Measurements from ENCODE around the gene POLK. TPM values are rescaled to one million over a fixed set of nuclear protein-coding genes. Genes with fewer than 3 reads are reported as not detected.

The POLK gene
- total RNA-seq, 1 experiment from 2014 or later, result 34.9 TPM

- no peak overlapping the region for H3K27ac Mint-ChIP-seq (ENCODE audit: unreplicated experiment)
- DNase-seq, result no peak
- BruUV-seq (replicated peaks), result no TSS peak
- H3K4me1 Mint-ChIP-seq (ENCODE audit: low read depth, unreplicated experiment), result peaks cover 9% of the 10 kb centered on the region
- peaks cover 6% of the 10 kb centered on the region for H3K36me3 Mint-ChIP-seq (ENCODE audit: insufficient read depth, unreplicated experiment)
- H3K4me3 Mint-ChIP-seq (ENCODE audit: low read depth, unreplicated experiment), result no peak overlapping the region
- no peak for TF ChIP-seq CTCF (IDR thresholded peaks at IDR 0.05; ENCODE audit: unreplicated experiment)
- intact Hi-C loops (cut with micrococcal nuclease; ENCODE audit: unreplicated experiment), result no loop called here
- CTCF ChIA-PET, result no interaction called here
- H3K27me3 Mint-ChIP-seq (ENCODE audit: unreplicated experiment), result no peaks in the 10 kb centered on the region
- H3K9me3 Mint-ChIP-seq (ENCODE audit: low read depth, unreplicated experiment), result no peaks in the 10 kb centered on the region
These were observed 35.1 kb downstream of the POLK start for GRCh38 chr5:75546830-75547229.

DNA sequence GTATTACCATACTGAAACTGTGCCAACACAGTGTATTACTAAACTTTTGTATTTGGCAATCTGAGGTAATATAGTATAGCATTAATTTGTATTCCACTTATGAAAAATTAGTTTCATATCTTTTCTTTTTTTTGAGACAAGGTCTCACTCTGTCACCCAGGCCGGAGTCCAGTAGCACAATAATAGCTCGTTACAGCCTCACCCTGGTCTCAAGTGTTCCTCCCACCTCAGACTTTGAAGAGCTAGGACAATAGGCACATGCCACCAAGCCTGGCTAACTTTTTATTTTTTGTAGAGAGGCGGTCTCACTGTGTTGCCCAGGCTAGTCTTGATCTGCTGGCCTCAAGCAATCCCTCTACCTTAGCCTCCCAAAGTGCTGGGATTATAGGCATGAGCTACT lies 36.1 kb downstream of the POLK start:
- no peak overlapping the region for H3K27ac Mint-ChIP-seq (ENCODE audit: unreplicated experiment)
- H3K4me3 Mint-ChIP-seq (ENCODE audit: low read depth, unreplicated experiment), result no peak overlapping the region
- CTCF ChIA-PET, result no interaction called here
- H3K4me1 Mint-ChIP-seq (ENCODE audit: low read depth, unreplicated experiment), result peaks cover 9% of the 10 kb centered on the region
- intact Hi-C loops (cut with micrococcal nuclease; ENCODE audit: unreplicated experiment), result no loop called here
- no peaks in the 10 kb centered on the region for H3K27me3 Mint-ChIP-seq (ENCODE audit: unreplicated experiment)
- H3K36me3 Mint-ChIP-seq (ENCODE audit: insufficient read depth, unreplicated experiment), result peaks cover 6% of the 10 kb centered on the region
- TF ChIP-seq CTCF (IDR thresholded peaks at IDR 0.05; ENCODE audit: unreplicated experiment), result no peak
- no TSS peak for BruUV-seq (replicated peaks)
- DNase-seq, result no peak
- no peaks in the 10 kb centered on the region for H3K9me3 Mint-ChIP-seq (ENCODE audit: low read depth, unreplicated experiment)

DNA sequence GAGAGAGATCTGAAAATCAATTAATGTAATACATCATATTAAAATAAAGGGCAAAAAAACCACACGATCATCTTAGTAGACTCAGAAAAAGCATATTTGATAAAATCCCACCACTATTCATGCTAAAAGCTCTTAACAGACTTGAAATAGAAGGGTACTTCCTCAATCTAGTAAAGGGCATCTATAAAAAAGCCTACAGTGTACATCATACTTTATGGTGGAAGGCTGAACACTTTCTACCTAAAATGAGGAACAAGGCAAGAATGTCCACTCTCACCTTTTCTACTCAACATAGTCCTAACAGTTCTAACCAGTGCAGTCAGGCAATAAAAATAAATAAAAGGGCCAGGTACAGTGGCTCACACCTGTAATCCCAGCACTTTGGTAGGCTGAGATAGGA lies 38.9 kb downstream of the POLK start:
- H3K4me1 Mint-ChIP-seq (ENCODE audit: low read depth, unreplicated experiment), result peaks cover 30% of the 10 kb centered on the region
- no peak overlapping the region for H3K4me3 Mint-ChIP-seq (ENCODE audit: low read depth, unreplicated experiment)
- H3K36me3 Mint-ChIP-seq (ENCODE audit: insufficient read depth, unreplicated experiment), result peaks cover 6% of the 10 kb centered on the region
- intact Hi-C loops (cut with micrococcal nuclease; ENCODE audit: unreplicated experiment), result no loop called here
- H3K27ac Mint-ChIP-seq (ENCODE audit: unreplicated experiment), result no peak overlapping the region
- no peaks in the 10 kb centered on the region for H3K27me3 Mint-ChIP-seq (ENCODE audit: unreplicated experiment)
- H3K9me3 Mint-ChIP-seq (ENCODE audit: low read depth, unreplicated experiment), result no peaks in the 10 kb centered on the region
- CTCF ChIA-PET, result no interaction called here
- no TSS peak for BruUV-seq (replicated peaks)
- DNase-seq, result no peak
- TF ChIP-seq CTCF (IDR thresholded peaks at IDR 0.05; ENCODE audit: unreplicated experiment), result no peak

GRCh38 chr5:75551471-75551870 lies 39.8 kb downstream of the POLK start:
- no peak overlapping the region for H3K27ac Mint-ChIP-seq (ENCODE audit: unreplicated experiment)
- BruUV-seq (replicated peaks), result no TSS peak
- intact Hi-C loops (cut with micrococcal nuclease; ENCODE audit: unreplicated experiment), result no loop called here
- H3K27me3 Mint-ChIP-seq (ENCODE audit: unreplicated experiment), result no peaks in the 10 kb centered on the region
- peaks cover 30% of the 10 kb centered on the region for H3K4me1 Mint-ChIP-seq (ENCODE audit: low read depth, unreplicated experiment)
- no peak overlapping the region for H3K4me3 Mint-ChIP-seq (ENCODE audit: low read depth, unreplicated experiment)
- no peak for TF ChIP-seq CTCF (IDR thresholded peaks at IDR 0.05; ENCODE audit: unreplicated experiment)
- DNase-seq, result no peak
- no peaks in the 10 kb centered on the region for H3K9me3 Mint-ChIP-seq (ENCODE audit: low read depth, unreplicated experiment)
- CTCF ChIA-PET, result interaction anchor here (0.7 to 1.3 kb wide), 4 partner anchors 9 to 17 kb away, joined by 3 to 4 read pairs (median 3); no protein-coding TSS in a partner anchor
- H3K36me3 Mint-ChIP-seq (ENCODE audit: insufficient read depth, unreplicated experiment), result peaks cover 6% of the 10 kb centered on the region

All from Calu3 (cell line).